GM23248 (cell line): ENCODE data around the gene ERFL. TPM values are rescaled to one million over a fixed set of nuclear protein-coding genes. Genes with fewer than 3 reads are reported as not detected.

ENCODE experiments used
- DNase-seq: peaks from one replicate; pipeline ENCODE4 v3.0.0-alpha.2; 2015
- H2AFZ ChIP-seq: fragments of 200-600 bp; sonication (generic); 2 replicates; pipeline ENCODE4 v1.6.1; 2016; ENCODE audit warnings: antibody characterized with exemption
- H3F3A ChIP-seq: fragments of 200-600 bp; sonication (generic); 2 replicates; pipeline ENCODE4 v1.6.1; 2016; ENCODE audit warnings: mild to moderate bottlenecking, antibody characterized with exemption, mixed run types; ENCODE audit not compliant: insufficient read depth
- H3K27ac ChIP-seq: fragments of 200-600 bp; sonication (generic); 2 replicates; pipeline ENCODE4 v1.5.1; 2016; ENCODE audit warnings: mild to moderate bottlenecking
- H3K27me3 ChIP-seq: fragments of 200-600 bp; sonication (generic); replicated peaks from 2 replicates; pipeline ENCODE4 v1.6.1; 2016; ENCODE audit warnings: mild to moderate bottlenecking; ENCODE audit not compliant: insufficient read depth
- H3K36me3 ChIP-seq: fragments of 200-600 bp; sonication (generic); 2 replicates; pipeline ENCODE4 v1.6.1; 2016; ENCODE audit warnings: low read depth, mild to moderate bottlenecking
- H3K4me1 ChIP-seq: fragments of 200-600 bp; sonication (generic); 2 replicates; pipeline ENCODE4 v1.6.1; 2016; ENCODE audit warnings: mild to moderate bottlenecking; ENCODE audit not compliant: insufficient read depth
- H3K4me2 ChIP-seq: fragments of 200-600 bp; sonication (generic); one replicate; pipeline ENCODE4 v1.6.1; 2016; ENCODE audit warnings: mild to moderate bottlenecking; ENCODE audit not compliant: unreplicated experiment
- H3K4me3 ChIP-seq: fragments of 200-600 bp; sonication (generic); 2 replicates; pipeline ENCODE4 v1.5.1; 2016; ENCODE audit warnings: mild to moderate bottlenecking
- H3K79me2 ChIP-seq: fragments of 200-600 bp; sonication (generic); 2 replicates; pipeline ENCODE4 v1.6.1; 2016; ENCODE audit warnings: mild to moderate bottlenecking; ENCODE audit not compliant: insufficient read depth
- H3K9ac ChIP-seq: fragments of 200-600 bp; sonication (generic); 2 replicates; pipeline ENCODE4 v1.6.1; 2016; ENCODE audit warnings: mild to moderate bottlenecking
- H3K9me2 ChIP-seq: fragments of 200-600 bp; sonication (generic); 2 replicates; pipeline ENCODE4 v1.6.1; 2016; ENCODE audit warnings: mixed run types, mild to moderate bottlenecking, moderate library complexity; ENCODE audit not compliant: insufficient read depth
- H3K9me3 ChIP-seq: fragments of 200-600 bp; sonication (generic); one replicate; pipeline ENCODE4 v1.6.1; 2017; ENCODE audit warnings: low read depth
- H4K20me1 ChIP-seq: fragments of 200-600 bp; sonication (generic); 2 replicates; pipeline ENCODE4 v1.6.0; 2016; ENCODE audit not compliant: insufficient read depth
- EZH2 ChIP-seq: fragments of 200-600 bp; sonication (generic); IDR thresholded peaks from 2 replicates; pipeline ENCODE4 v1.6.1; 2018; ENCODE audit warnings: antibody characterized with exemption, mild to moderate bottlenecking; ENCODE audit not compliant: insufficient read depth, poor library complexity, severe bottlenecking
- EZH2phosphoT487 ChIP-seq: fragments of 200-600 bp; sonication (generic); IDR thresholded peaks from 2 replicates; pipeline ENCODE4 v1.6.1; 2018; ENCODE audit warnings: antibody characterized with exemption, moderate library complexity, mild to moderate bottlenecking, low read depth; ENCODE audit not compliant: insufficient read depth
- WGBS, 2 experiments: methylation state at CpG; one replicate each; pipeline ENCODE4 v1.1.6; 2015 to 2017; ENCODE audit warnings: low lambda C conversion rate in 2 of 2, low coverage in 1 of 2; ENCODE audit errors: missing lambda C conversion rate in 2 of 2; 5-methylcytosine and 5-hydroxymethylcytosine counted together
- in situ Hi-C: fragments of 300-500 bp; cut with MboI; formaldehyde crosslinking; loops from 2 replicates; pipeline ENCODE4 v1.15.0; 2020
- polyA plus RNA-seq: library from polyadenylated mRNA; unstranded; fragments of >200 nt; fragmentation: Nextera tagmentation; extraction: Ambion mirVana; gene quantifications from 2 replicates; pipeline ENCODE4 v1.2.1, GENCODE V29; 2016
- total RNA-seq: library from RNA; depleted of rRNA; stranded (reverse); fragments of >200 nt; shearing (Covaris generic); gene quantifications from 2 replicates; pipeline ENCODE4 v1.2.3, GENCODE V29; 2014

The ERFL gene
- total and polyA plus RNA-seq, 2 experiments from 2014 or later, result not detected

GRCh38 chr19:41912899-41913537 is 15.2 kb downstream of the ERFL start:
- in situ Hi-C loops, result no loop called here
- H2AFZ ChIP-seq, result no peak overlapping the region
- WGBS, 2 experiments, result 0 to 2% methylated on average over 11 to 47 of the region's 51 CpGs
- H3F3A ChIP-seq, result no peaks in the 10 kb centered on the region
- no peaks in the 10 kb centered on the region for H3K36me3 ChIP-seq
- no peak overlapping the region for H3K9ac ChIP-seq
- TF ChIP-seq EZH2phosphoT487, result no peak
- TF ChIP-seq EZH2, result no peak
- H3K9me2 ChIP-seq, result no peaks in the 10 kb centered on the region
- no peaks in the 10 kb centered on the region for H4K20me1 ChIP-seq
- no peaks in the 10 kb centered on the region for H3K4me1 ChIP-seq
- no peak overlapping the region for H3K27ac ChIP-seq
- no peak overlapping the region for H3K4me3 ChIP-seq
- H3K79me2 ChIP-seq, result no peaks in the 10 kb centered on the region
- H3K9me3 ChIP-seq, result no peaks in the 10 kb centered on the region
- DNase-seq, result peak; percentile 52
- peaks cover 49% of the 10 kb centered on the region for H3K27me3 ChIP-seq
- no peak overlapping the region for H3K4me2 ChIP-seq

GRCh38 chr19:41911889-41912731 is 16.1 kb downstream of the ERFL start:
- H3K4me2 ChIP-seq, result no peak overlapping the region
- no peaks in the 10 kb centered on the region for H3F3A ChIP-seq
- H3K9me3 ChIP-seq, result no peaks in the 10 kb centered on the region
- in situ Hi-C loops, result no loop called here
- H2AFZ ChIP-seq, result no peak overlapping the region
- no peaks in the 10 kb centered on the region for H4K20me1 ChIP-seq
- TF ChIP-seq EZH2 (peak; percentile 98), EZH2phosphoT487 (peak; percentile 33; the same call in 1 of the 2 replicates)
- H3K9me2 ChIP-seq, result no peaks in the 10 kb centered on the region
- no peak overlapping the region for H3K27ac ChIP-seq
- H3K9ac ChIP-seq, result no peak overlapping the region
- H3K79me2 ChIP-seq, result no peaks in the 10 kb centered on the region
- peaks cover 47% of the 10 kb centered on the region for H3K27me3 ChIP-seq
- DNase-seq, result no peak
- no peak overlapping the region for H3K4me3 ChIP-seq
- no peaks in the 10 kb centered on the region for H3K36me3 ChIP-seq
- WGBS, 2 experiments, result 5 to 8% methylated on average over 29 of the region's 29 CpGs
- no peaks in the 10 kb centered on the region for H3K4me1 ChIP-seq

- Histone ChIP-seq H3K4me2 (no peak overlapping the region), H3K9me3 (no peaks in the 10 kb centered on the region), H3K27me3 (peaks cover 39% of the 10 kb centered on the region), H3K79me2 (no peaks in the 10 kb centered on the region), H3K4me3 (no peak overlapping the region), H3K9ac (no peak overlapping the region), H4K20me1 (no peaks in the 10 kb centered on the region), H3F3A (no peaks in the 10 kb centered on the region), H2AFZ (no peak overlapping the region), H3K27ac (no peak overlapping the region), H3K36me3 (no peaks in the 10 kb centered on the region), H3K4me1 (no peaks in the 10 kb centered on the region), H3K9me2 (no peaks in the 10 kb centered on the region)
- no peak for DNase-seq
- in situ Hi-C loops, result no loop called here
- WGBS, 2 experiments, result 50 to 57% methylated on average over 13 of the region's 13 CpGs
- TF ChIP-seq EZH2 (no peak), EZH2phosphoT487 (no peak)
Observed at GRCh38 chr19:41910992-41911888, 17.0 kb downstream of the ERFL start.
